A549 (cell line): ENCODE results near the gene MRPL51.

ENCODE experiments used
- CTCF ChIP-seq: fragments of >200 bp; sonication (Bioruptor Twin); formaldehyde crosslinking; IDR thresholded peaks from 3 replicates; pipeline ENCODE4 v1.5.1; 2016
- POLR2A ChIP-seq: IDR thresholded peaks from 2 replicates; pipeline ENCODE4 v1.6.1; 2012; ENCODE audit warnings: mild to moderate bottlenecking, low read length

DNA sequence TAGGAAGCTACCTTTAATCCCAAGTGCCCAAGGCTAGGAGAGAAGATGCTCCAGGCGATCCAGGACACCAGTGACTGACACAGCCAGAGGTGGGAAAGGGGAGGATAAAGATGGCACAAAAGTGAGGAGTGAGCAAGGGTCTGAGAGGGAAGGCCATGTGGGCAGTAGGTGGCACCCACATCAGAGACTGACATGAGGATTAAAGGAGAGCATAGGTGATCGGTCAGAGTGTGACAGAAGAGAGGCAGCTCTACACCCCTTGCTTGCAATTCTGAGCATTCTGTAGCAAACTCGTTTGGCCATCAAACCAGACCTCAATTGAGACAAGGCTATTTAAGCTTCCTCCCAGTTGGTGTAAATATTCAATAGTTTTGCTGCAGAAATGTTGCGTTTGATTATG lies 49.0 kb downstream of the MRPL51 start:
- no peak for TF ChIP-seq CTCF
- TF ChIP-seq POLR2A, result no peak
